K562 (cell line): ENCODE measurements around the gene TRMT44. TPM values are rescaled to one million over a fixed set of nuclear protein-coding genes. Genes with fewer than 3 reads are reported as not detected.

Source experiments
- ATAC-seq: fragments of 200-7000 bp; cut with Tn5 transposase; 3 replicates; pipeline ENCODE4 v1.9.1; 2020; ENCODE audit warnings: moderate library complexity
- BruUV-seq: library from RNA; stranded (reverse); fragments of 400-500 nt; replicated peaks from 2 replicates; lab custom pipeline; 2021; lab: Mats Ljungman, UMichigan
- CTCF ChIA-PET: fragments of 300-600 bp; formaldehyde crosslinking; extraction: SDS; loops from one replicate; lab custom pipeline; 2021; ENCODE audit warnings: low intra/inter-chr PET ratio; lab: Yijun Ruan, JAX
- POLR2A ChIA-PET: fragments of 300-600, 350-650 bp; sonication (Branson Sonifier 250); formaldehyde crosslinking; extraction: SDS; loops from one replicate; lab custom pipeline; 2021; ENCODE audit warnings: antibody characterized with exemption, inconsistent platforms; lab: Yijun Ruan, JAX
- DNase-seq, 4 experiments: peaks; one replicate each; pipeline versions ENCODE4 v3.0.0 to v3.0.0-alpha.2; 2011 to 2018; ENCODE audit warnings: low spot score in 3 of 4, mixed read lengths in 3 of 4; ENCODE audit errors: extremely low read depth in 1 of 4
- FAIRE-seq: peaks from 2 replicates; lab custom pipeline; 2011; peaks lifted over from hg19 to GRCh38; lab: Jason Lieb, UNC
- H2AFZ ChIP-seq: 2 replicates; pipeline ENCODE4 v1.6.0; 2011; ENCODE audit warnings: low read depth, low read length, control low read depth, inconsistent platforms
- H3K27ac ChIP-seq: fragments of 200-600 bp; 3 replicates; pipeline ENCODE4 v1.8.0; 2011; ENCODE audit warnings: low read depth, mild to moderate bottlenecking, control low read depth, inconsistent platforms, low read length, moderate library complexity, mixed read lengths; ENCODE audit errors: extremely low read depth
- H3K27me3 ChIP-seq, 2 experiments: fragments of 300-600 bp in 1 of 2; 2 replicates in 1 of 2; 3 replicates in 1 of 2; pipeline versions ENCODE4 v1.6.0 to v1.8.0; 2011; ENCODE audit warnings: inconsistent platforms in 2 of 2, low read length in 2 of 2, mild to moderate bottlenecking in 1 of 2, mixed read lengths in 1 of 2, moderate library complexity in 1 of 2; ENCODE audit not compliant: control insufficient read depth in 2 of 2, insufficient read depth in 2 of 2
- H3K36me3 ChIP-seq: fragments of 300-600 bp; 3 replicates; pipeline ENCODE4 v1.8.0; 2011; ENCODE audit warnings: mild to moderate bottlenecking, low read length, inconsistent platforms; ENCODE audit not compliant: control insufficient read depth, insufficient read depth
- H3K4me1 ChIP-seq, 2 experiments: fragments of 200-600 bp in 1 of 2; replicated peaks in 1 of 2; 2 replicates in 1 of 2; 3 replicates in 1 of 2; pipeline versions ENCODE4 v1.5.1 to v1.8.0; 2011; ENCODE audit warnings: inconsistent platforms in 2 of 2, low read length in 2 of 2, mild to moderate bottlenecking in 1 of 2, mixed read lengths in 1 of 2, moderate library complexity in 1 of 2; ENCODE audit not compliant: control insufficient read depth in 2 of 2, insufficient read depth in 2 of 2
- H3K4me2 ChIP-seq: 2 replicates; pipeline ENCODE4 v1.6.1; 2011; ENCODE audit warnings: low read length, control low read depth, inconsistent platforms, mixed read lengths; ENCODE audit not compliant: insufficient read depth
- H3K4me3 ChIP-seq: fragments of 200-600 bp; sonication (generic), shearing (Covaris generic); 2 replicates; pipeline ENCODE4 v1.5.1; 2016; ENCODE audit warnings: control low read depth, inconsistent platforms
- H3K79me2 ChIP-seq: fragments of 200-600 bp; 3 replicates; pipeline ENCODE4 v1.8.0; 2011; ENCODE audit warnings: low read length, inconsistent platforms; ENCODE audit not compliant: control insufficient read depth, insufficient read depth
- H3K9ac ChIP-seq, 2 experiments: 2 replicates each; pipeline versions ENCODE4 v1.6.0 to v1.6.1; 2011; ENCODE audit warnings: low read depth in 2 of 2, low read length in 2 of 2, control low read depth in 1 of 2, inconsistent platforms in 1 of 2, mild to moderate bottlenecking in 1 of 2, mixed read lengths in 1 of 2; ENCODE audit not compliant: insufficient read depth in 1 of 2
- H3K9me1 ChIP-seq: one replicate; pipeline ENCODE4 v1.6.0; 2011; ENCODE audit warnings: inconsistent platforms, mild to moderate bottlenecking, low read length, moderate library complexity; ENCODE audit not compliant: control insufficient read depth, insufficient read depth
- H3K9me3 ChIP-seq: replicated peaks from 2 replicates; pipeline ENCODE4 v1.5.1; 2011; ENCODE audit warnings: low read depth, low read length, inconsistent platforms; ENCODE audit not compliant: control insufficient read depth, insufficient read depth
- H4K20me1 ChIP-seq: replicated peaks from 2 replicates; pipeline ENCODE4 v1.6.1; 2011; ENCODE audit warnings: low read length, inconsistent platforms, mixed read lengths; ENCODE audit not compliant: control insufficient read depth, insufficient read depth
- CBX5 ChIP-seq: IDR thresholded peaks from 2 replicates; pipeline ENCODE4 v1.6.1; 2014; ENCODE audit warnings: low read depth, borderline replicate concordance
- CHD1 ChIP-seq: fragments of 200-600 bp; sonication (generic); IDR thresholded peaks from one replicate; pipeline ENCODE4 v1.6.1; 2012; ENCODE audit warnings: mild to moderate bottlenecking, moderate library complexity, low read length, inconsistent platforms
- NR4A1 ChIP-seq, 2 experiments: fragments of 250-450 bp in 1 of 2; fragments of 450-650 bp in 1 of 2; sonication (Bioruptor Pico) in 1 of 2; IDR thresholded peaks; 2 replicates each; pipeline versions ENCODE4 v1.4.0 to v1.6.1; 2016 to 2020; ENCODE audit warnings: mild to moderate bottlenecking in 2 of 2, missing compliant biosample characterization in 1 of 2, missing genetic modification characterization in 1 of 2, moderate library complexity in 1 of 2
- SIN3A ChIP-seq, 2 experiments: fragments of 150-350 bp in 1 of 2; IDR thresholded peaks; 2 replicates each; pipeline ENCODE4 v1.6.1; 2011 to 2016; ENCODE audit warnings: borderline replicate concordance in 2 of 2, low read depth in 2 of 2, low read length in 2 of 2, mild to moderate bottlenecking in 2 of 2, moderate library complexity in 2 of 2; ENCODE audit not compliant: control insufficient read depth in 1 of 2
- TGIF2 ChIP-seq: sonication (generic); formaldehyde crosslinking; IDR thresholded peaks from 2 replicates; pipeline ENCODE4 v1.8.1; 2022; ENCODE audit warnings: mild to moderate bottlenecking, missing genetic modification reagents, moderate library complexity
- ZFX ChIP-seq: sonication (generic); formaldehyde crosslinking; IDR thresholded peaks from 2 replicates; pipeline ENCODE4 v1.8.0; 2022; ENCODE audit warnings: mild to moderate bottlenecking, missing genetic modification reagents, moderate library complexity
- ZNF217 ChIP-seq: sonication (generic); formaldehyde crosslinking; IDR thresholded peaks from 2 replicates; pipeline ENCODE4 v1.8.0; 2022; ENCODE audit warnings: mild to moderate bottlenecking, missing genetic modification reagents
- WGBS: fragments of 100-300 bp; shearing (Covaris generic); methylation state at CpG from one replicate; pipeline ENCODE4 v1.1.6; 2016; ENCODE audit warnings: low coverage, mixed read lengths; ENCODE audit not compliant: insufficient coverage; ENCODE audit errors: missing lambda C conversion rate; 5-methylcytosine and 5-hydroxymethylcytosine counted together
- in situ Hi-C: fragments of 300-500 bp; cut with MboI; formaldehyde crosslinking; loops from 4 replicates; pipeline ENCODE4 v1.15.0; 2018; ENCODE audit warnings: inconsistent platforms, mixed read lengths
- intact Hi-C: fragments of 100-400 bp; cut with micrococcal nuclease; formaldehyde crosslinking; loops from 2 replicates; pipeline ENCODE4 v1.14.2; 2022
- polyA plus RNA-seq, 8 experiments: library from polyadenylated mRNA; depleted of rRNA in 4 of 8; stranded (reverse) in 5 of 8; unstranded in 3 of 8; fragments of >200 nt; fragmentation: Nextera tagmentation in 2 of 8; fragmentation: Illumina TruSeq in 1 of 8; extraction: Ambion mirVana in 2 of 8; extraction: Trizol in 1 of 8; gene quantifications; 2 replicates each; pipeline versions ENCODE4 v1.2.1 to v1.2.3, GENCODE V29; 2011 to 2014; ENCODE audit warnings: inconsistent platforms in 1 of 8, missing spikeins in 1 of 8
- total RNA-seq, 7 experiments: library from RNA; depleted of rRNA in 6 of 7; stranded (reverse); fragments of >200 nt in 6 of 7; fragmentation: Illumina TruSeq in 2 of 7; extraction: Trizol in 2 of 7; gene quantifications; 2 replicates each; pipeline versions ENCODE4 v1.2.1 to v1.2.3, GENCODE V29; 2011 to 2021; ENCODE audit warnings: low replicate concordance in 1 of 7
- TF ChIP-seq, protein P1 (sequence below): fragments of 250-450 bp; sonication (Bioruptor Pico); IDR thresholded peaks from 2 replicates; pipeline ENCODE4 v1.8.0; 2021; ENCODE audit warnings: borderline replicate concordance, mild to moderate bottlenecking, moderate library complexity; ENCODE audit not compliant: poor library complexity, severe bottlenecking
- TF ChIP-seq, protein P2 (sequence below), 2 experiments: IDR thresholded peaks; 2 replicates each; pipeline ENCODE4 v1.6.1; 2011; ENCODE audit warnings: borderline replicate concordance in 1 of 2, control low read depth in 1 of 2, low read depth in 1 of 2, low read length in 1 of 2, mild to moderate bottlenecking in 1 of 2, mixed read lengths in 1 of 2, moderate library complexity in 1 of 2; ENCODE audit not compliant: insufficient read depth in 1 of 2, insufficient read length in 1 of 2, poor library complexity in 1 of 2, severe bottlenecking in 1 of 2; ENCODE audit errors: extremely low read depth in 1 of 2
- TF ChIP-seq, protein P3 (sequence below): fragments of 450-650 bp; formaldehyde crosslinking; IDR thresholded peaks from 2 replicates; pipeline ENCODE4 v1.4.0; 2022; ENCODE audit warnings: missing genetic modification characterization
- TF ChIP-seq, protein P4 (sequence below), 2 experiments: fragments of 450-650 bp in 1 of 2; IDR thresholded peaks; 2 replicates each; pipeline ENCODE4 v1.6.1; 2011 to 2017; ENCODE audit warnings: low read depth in 2 of 2, antibody characterized with exemption in 1 of 2, borderline replicate concordance in 1 of 2, low read length in 1 of 2, mild to moderate bottlenecking in 1 of 2, mixed read lengths in 1 of 2; ENCODE audit not compliant: control insufficient read depth in 1 of 2

Gene TRMT44
- total and polyA plus RNA-seq, 9 of the 15 experiments (the other 6 are each of a cell fraction or from before 2014, with no cell fraction given): 1.2 to 18.6 (median 10.0) TPM

DNA sequence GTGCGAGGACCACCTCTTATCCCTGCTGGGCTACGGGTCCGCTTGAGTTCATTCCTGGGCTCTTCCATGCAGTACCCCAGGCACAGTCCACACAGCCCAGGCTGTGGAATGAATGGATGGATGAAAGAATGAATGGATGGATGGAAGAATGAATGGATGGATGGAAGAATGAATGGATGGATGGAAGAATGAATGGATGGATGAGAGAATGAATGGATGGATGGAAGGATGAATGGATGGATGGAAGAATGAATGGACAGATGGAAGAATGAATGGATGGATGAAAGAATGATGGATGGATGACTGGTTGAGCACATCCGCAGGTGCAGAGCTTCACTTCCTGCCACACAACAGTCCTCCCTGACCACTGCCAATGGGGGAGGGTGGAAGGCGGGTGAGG, 28.3 kb upstream of the TRMT44 start:
- DNase-seq (no peak), FAIRE-seq (no peak), ATAC-seq (no peak)
- Histone ChIP-seq H3K9me3 (no peaks in the 10 kb centered on the region), H4K20me1 (peaks cover 5% of the 10 kb centered on the region; the same call in 1 of the 2 replicates), H3K9me1 (peaks cover 7% of the 10 kb centered on the region), H2AFZ (no peak overlapping the region), H3K27me3 (no peaks in the 10 kb centered on the region), H3K4me3 (no peak overlapping the region), H3K79me2 (no peaks in the 10 kb centered on the region), H3K27ac (no peak overlapping the region), H3K4me2 (no peak overlapping the region), H3K4me1 (peaks cover 16 to 26% of the 10 kb centered on the region in 2 experiments; a peak in 4 of 5 replicates), H3K9ac (no peak overlapping the region), H3K36me3 (peaks cover 3% of the 10 kb centered on the region; the same call in 1 of the 3 replicates)
- intact Hi-C loops: no loop called here
- BruUV-seq: no TSS peak
- ChIA-PET POLR2A (interaction anchor here (1.2 kb wide), 1 partner anchor 16 kb away, joined by 3 read pairs; no protein-coding TSS in a partner anchor), CTCF (interaction anchor here (0.9 kb wide), 1 partner anchor 171 kb away, joined by 3 read pairs; no protein-coding TSS in a partner anchor)
- in situ Hi-C loops: no loop called here
- WGBS: 60% methylated on average over 5 of the region's 5 CpGs
- TF ChIP-seq SIN3A (IDR thresholded peaks at IDR 0.05; ENCODE audit: borderline replicate concordance in 2 of 2, control insufficient read depth in 1 of 2, low read depth in 2 of 2, low read length in 2 of 2) (no peak), TGIF2 (CRISPR knock-in tag) (no peak), CHD1 (no peak), ZNF217 (CRISPR knock-in tag) (no peak), CBX5 (no peak), NR4A1 (CRISPR knock-in tag; IDR thresholded peaks at IDR 0.05) (no peak), NR4A1 (tag; IDR thresholded peaks at IDR 0.05) (no peak), ZFX (no peak)
- TF ChIP-seq, protein P1, sequence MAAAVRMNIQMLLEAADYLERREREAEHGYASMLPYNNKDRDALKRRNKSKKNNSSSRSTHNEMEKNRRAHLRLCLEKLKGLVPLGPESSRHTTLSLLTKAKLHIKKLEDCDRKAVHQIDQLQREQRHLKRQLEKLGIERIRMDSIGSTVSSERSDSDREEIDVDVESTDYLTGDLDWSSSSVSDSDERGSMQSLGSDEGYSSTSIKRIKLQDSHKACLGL: no peak
- TF ChIP-seq, protein P2, sequence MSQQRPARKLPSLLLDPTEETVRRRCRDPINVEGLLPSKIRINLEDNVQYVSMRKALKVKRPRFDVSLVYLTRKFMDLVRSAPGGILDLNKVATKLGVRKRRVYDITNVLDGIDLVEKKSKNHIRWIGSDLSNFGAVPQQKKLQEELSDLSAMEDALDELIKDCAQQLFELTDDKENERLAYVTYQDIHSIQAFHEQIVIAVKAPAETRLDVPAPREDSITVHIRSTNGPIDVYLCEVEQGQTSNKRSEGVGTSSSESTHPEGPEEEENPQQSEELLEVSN (IDR thresholded peaks at IDR 0.05; ENCODE audit: borderline replicate concordance in 1 of 2, extremely low read depth in 1 of 2, insufficient read depth in 1 of 2, insufficient read length in 1 of 2, low read depth in 1 of 2, low read length in 1 of 2, poor library complexity in 1 of 2, severe bottlenecking in 1 of 2): no peak
- TF ChIP-seq, protein P3, sequence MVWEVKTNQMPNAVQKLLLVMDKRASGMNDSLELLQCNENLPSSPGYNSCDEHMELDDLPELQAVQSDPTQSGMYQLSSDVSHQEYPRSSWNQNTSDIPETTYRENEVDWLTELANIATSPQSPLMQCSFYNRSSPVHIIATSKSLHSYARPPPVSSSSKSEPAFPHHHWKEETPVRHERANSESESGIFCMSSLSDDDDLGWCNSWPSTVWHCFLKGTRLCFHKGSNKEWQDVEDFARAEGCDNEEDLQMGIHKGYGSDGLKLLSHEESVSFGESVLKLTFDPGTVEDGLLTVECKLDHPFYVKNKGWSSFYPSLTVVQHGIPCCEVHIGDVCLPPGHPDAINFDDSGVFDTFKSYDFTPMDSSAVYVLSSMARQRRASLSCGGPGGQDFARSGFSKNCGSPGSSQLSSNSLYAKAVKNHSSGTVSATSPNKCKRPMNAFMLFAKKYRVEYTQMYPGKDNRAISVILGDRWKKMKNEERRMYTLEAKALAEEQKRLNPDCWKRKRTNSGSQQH: no peak
- TF ChIP-seq, protein P4, sequence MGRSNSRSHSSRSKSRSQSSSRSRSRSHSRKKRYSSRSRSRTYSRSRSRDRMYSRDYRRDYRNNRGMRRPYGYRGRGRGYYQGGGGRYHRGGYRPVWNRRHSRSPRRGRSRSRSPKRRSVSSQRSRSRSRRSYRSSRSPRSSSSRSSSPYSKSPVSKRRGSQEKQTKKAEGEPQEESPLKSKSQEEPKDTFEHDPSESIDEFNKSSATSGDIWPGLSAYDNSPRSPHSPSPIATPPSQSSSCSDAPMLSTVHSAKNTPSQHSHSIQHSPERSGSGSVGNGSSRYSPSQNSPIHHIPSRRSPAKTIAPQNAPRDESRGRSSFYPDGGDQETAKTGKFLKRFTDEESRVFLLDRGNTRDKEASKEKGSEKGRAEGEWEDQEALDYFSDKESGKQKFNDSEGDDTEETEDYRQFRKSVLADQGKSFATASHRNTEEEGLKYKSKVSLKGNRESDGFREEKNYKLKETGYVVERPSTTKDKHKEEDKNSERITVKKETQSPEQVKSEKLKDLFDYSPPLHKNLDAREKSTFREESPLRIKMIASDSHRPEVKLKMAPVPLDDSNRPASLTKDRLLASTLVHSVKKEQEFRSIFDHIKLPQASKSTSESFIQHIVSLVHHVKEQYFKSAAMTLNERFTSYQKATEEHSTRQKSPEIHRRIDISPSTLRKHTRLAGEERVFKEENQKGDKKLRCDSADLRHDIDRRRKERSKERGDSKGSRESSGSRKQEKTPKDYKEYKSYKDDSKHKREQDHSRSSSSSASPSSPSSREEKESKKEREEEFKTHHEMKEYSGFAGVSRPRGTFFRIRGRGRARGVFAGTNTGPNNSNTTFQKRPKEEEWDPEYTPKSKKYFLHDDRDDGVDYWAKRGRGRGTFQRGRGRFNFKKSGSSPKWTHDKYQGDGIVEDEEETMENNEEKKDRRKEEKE (IDR thresholded peaks at IDR 0.05; ENCODE audit: borderline replicate concordance in 1 of 2, control insufficient read depth in 1 of 2, low read depth in 2 of 2, low read length in 1 of 2): no peak
